Measurements from ENCODE around the gene ELP5. TPM values are rescaled to one million over a fixed set of nuclear protein-coding genes. Genes with fewer than 3 reads are reported as not detected.

Gene ELP5
- total RNA-seq, 1 experiment from 2014 or later = 49.6 TPM

- no peak for DNase-seq
- no peak overlapping the region for H2BK20ac ChIP-seq (ENCODE audit: low read depth, low read length, poor library complexity, severe bottlenecking)
- no peak overlapping the region for H3K4ac ChIP-seq (ENCODE audit: low read depth, low read length)
- H2BK5ac ChIP-seq (ENCODE audit: insufficient read length, low read length) = no peak overlapping the region
- H2AFZ ChIP-seq (ENCODE audit: low read length) = no peak overlapping the region
- no peak overlapping the region for H3K23ac ChIP-seq (ENCODE audit: insufficient read length, low read depth, low read length)
- H3K79me1 ChIP-seq (ENCODE audit: insufficient read depth, low read depth, low read length, poor library complexity, severe bottlenecking) = peaks cover 13% of the 10 kb centered on the region
- H3K4me1 ChIP-seq (ENCODE audit: insufficient read depth, low read length) = no peaks in the 10 kb centered on the region; the same call in 1 of the 2 replicates
- H4K20me1 ChIP-seq (ENCODE audit: control insufficient read depth, insufficient read depth, insufficient read length) = no peaks in the 10 kb centered on the region
- H3K23me2 ChIP-seq (ENCODE audit: insufficient read length, low read depth, low read length, poor library complexity, severe bottlenecking) = peaks cover 8% of the 10 kb centered on the region
- H2BK120ac ChIP-seq (ENCODE audit: low read depth, low read length, poor library complexity, severe bottlenecking) = no peak overlapping the region
- Mint-ChIP-seq H3K4me1 (peaks cover 29 to 35% of the 10 kb centered on the region in 2 experiments), H3K36me3 (ENCODE audit: insufficient read depth in 1 of 3, low read depth in 3 of 3) (peaks cover 23 to 35% (median 34%) of the 10 kb centered on the region in 3 experiments), H3K9me3 (no peaks in the 10 kb centered on the region; a peak in 1 of 5 replicates), H3K4me3 (peak overlapping the region in 1 of 2 experiments; percentile 47; a peak in 1 of 5 replicates), H3K27ac (peak overlapping the region in 2 of 3 experiments; percentile 29 to 32; a peak in 2 of 7 replicates), H3K27me3 (ENCODE audit: low read depth) (no peaks in the 10 kb centered on the region; the same call in 1 of the 2 replicates)
- whole genome bisulfite sequencing (ENCODE audit: extremely low coverage, insufficient read length, low lambda C conversion rate) = no CpG with 5 or more reads among the region's 5 CpGs
- no peak overlapping the region for H3K27ac ChIP-seq (ENCODE audit: insufficient read length, low read depth, low read length)
- no peak overlapping the region for H3K4me2 ChIP-seq (ENCODE audit: insufficient read depth, insufficient read length, low read length)
- H3K9ac ChIP-seq (ENCODE audit: extremely low read depth, insufficient read length, low read length) = no peak overlapping the region
- peaks cover 23% of the 10 kb centered on the region; the same call in 1 of the 2 replicates for H3K79me2 ChIP-seq (ENCODE audit: insufficient read depth, low read length)
- H3K9me3 ChIP-seq (ENCODE audit: control insufficient read depth, low read depth, low read length) = no peaks in the 10 kb centered on the region
- H3K27me3 ChIP-seq (ENCODE audit: insufficient read depth, low read length) = no peaks in the 10 kb centered on the region
- H3T11ph ChIP-seq (ENCODE audit: low read length) = no peak overlapping the region
- no peak overlapping the region for H3K56ac ChIP-seq (ENCODE audit: insufficient read length, low read depth, low read length)
- TF ChIP-seq CTCF (conservative IDR thresholded peaks at IDR 0.05) = no peak
- no peak overlapping the region for H3K14ac ChIP-seq (ENCODE audit: insufficient read depth, low read length)
- H4K8ac ChIP-seq (replicated peaks; ENCODE audit: insufficient read length, low read depth, low read length) = no peak overlapping the region
- H2BK12ac ChIP-seq (ENCODE audit: insufficient read length, low read depth, low read length) = no peak overlapping the region
- H4K5ac ChIP-seq (ENCODE audit: insufficient read length, low read depth, low read length) = no peak overlapping the region
- no peak overlapping the region for H2AK5ac ChIP-seq (ENCODE audit: insufficient read length, low read length)
- H4K91ac ChIP-seq (ENCODE audit: insufficient read length, low read depth, low read length) = no peak overlapping the region
- H3K18ac ChIP-seq (ENCODE audit: insufficient read length, low read depth, low read length) = no peak overlapping the region
- no peak overlapping the region for H2BK15ac ChIP-seq (ENCODE audit: low read depth, low read length)
Observed at GRCh38 chr17:7246779-7247178, 5.2 kb upstream of the ELP5 start.
